ENCODE results near the gene LPIN3. TPM values are rescaled to one million over a fixed set of nuclear protein-coding genes. Genes with fewer than 3 reads are reported as not detected.

Gene LPIN3
- total RNA-seq, 1 donor from 2014 or later = 1.8 TPM

GRCh38 chr20:41369673-41370072 lies 29.1 kb downstream of the LPIN3 start:
- Mint-ChIP-seq H3K9me3 (no peaks in the 10 kb centered on the region), H3K36me3 (ENCODE audit: low read depth) (no peaks in the 10 kb centered on the region), H3K4me3 (peak overlapping the region; percentile 39), H3K27me3 (ENCODE audit: low read depth) (peaks cover 32% of the 10 kb centered on the region), H3K27ac (ENCODE audit: unreplicated experiment) (no peak overlapping the region), H3K4me1 (peaks cover 18% of the 10 kb centered on the region)
- TF ChIP-seq CTCF (conservative IDR thresholded peaks at IDR 0.05) = no peak
- no peak for DNase-seq (ENCODE audit: low read depth, low spot score)

DNA sequence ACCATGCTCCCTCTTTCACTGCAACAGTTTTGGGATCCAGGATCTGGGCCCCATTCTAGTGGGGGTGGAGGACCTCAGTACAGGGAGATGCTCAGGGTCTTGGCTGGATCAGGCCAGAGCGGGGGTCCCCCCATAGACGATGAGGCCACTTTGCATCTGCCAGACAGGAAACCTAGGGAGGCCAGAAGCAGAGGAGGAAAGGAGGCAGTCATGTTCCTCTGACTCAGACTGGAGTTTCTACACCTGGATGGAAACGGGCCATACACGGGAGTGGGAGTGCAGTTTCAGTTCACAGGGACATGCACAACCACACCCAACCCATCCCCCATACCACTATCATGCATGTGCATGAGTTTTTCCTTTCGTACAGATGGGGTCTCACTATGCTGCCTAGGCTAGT lies 29.6 kb downstream of the LPIN3 start:
- no peaks in the 10 kb centered on the region for H3K36me3 Mint-ChIP-seq (ENCODE audit: low read depth)
- H3K4me3 Mint-ChIP-seq = no peak overlapping the region

GRCh38 chr20:41371371-41371770 lies 30.8 kb downstream of the LPIN3 start:
- TF ChIP-seq CTCF (conservative IDR thresholded peaks at IDR 0.05) = no peak
- Mint-ChIP-seq H3K9me3 (no peaks in the 10 kb centered on the region), H3K4me1 (peaks cover 27% of the 10 kb centered on the region), H3K36me3 (ENCODE audit: low read depth) (no peaks in the 10 kb centered on the region), H3K27ac (ENCODE audit: unreplicated experiment) (peak overlapping the region; percentile 21), H3K4me3 (no peak overlapping the region), H3K27me3 (ENCODE audit: low read depth) (peaks cover 21% of the 10 kb centered on the region)
- DNase-seq (ENCODE audit: low read depth, low spot score) = no peak

More for the DNA sequence above, 29.6 kb downstream of the LPIN3 start:
- H3K9me3 Mint-ChIP-seq = no peaks in the 10 kb centered on the region
- no peak overlapping the region for H3K27ac Mint-ChIP-seq (ENCODE audit: unreplicated experiment)
- no peak for DNase-seq (ENCODE audit: low read depth, low spot score)
- peaks cover 18% of the 10 kb centered on the region for H3K4me1 Mint-ChIP-seq
- H3K27me3 Mint-ChIP-seq (ENCODE audit: low read depth) = peaks cover 27% of the 10 kb centered on the region
- no peak for TF ChIP-seq CTCF (conservative IDR thresholded peaks at IDR 0.05)

GRCh38 chr20:41373251-41373783 lies 32.7 kb downstream of the LPIN3 start:
- no peak overlapping the region for H3K4me3 Mint-ChIP-seq
- no peak for DNase-seq (ENCODE audit: low read depth, low spot score)
- H3K36me3 Mint-ChIP-seq (ENCODE audit: low read depth) = no peaks in the 10 kb centered on the region
- H3K27ac Mint-ChIP-seq (ENCODE audit: unreplicated experiment) = peak overlapping the region; percentile 59
- peaks cover 9% of the 10 kb centered on the region for H3K27me3 Mint-ChIP-seq (ENCODE audit: low read depth)
- no peak for TF ChIP-seq CTCF (conservative IDR thresholded peaks at IDR 0.05)
- H3K4me1 Mint-ChIP-seq = peaks cover 21% of the 10 kb centered on the region
- H3K9me3 Mint-ChIP-seq = no peaks in the 10 kb centered on the region

DNA sequence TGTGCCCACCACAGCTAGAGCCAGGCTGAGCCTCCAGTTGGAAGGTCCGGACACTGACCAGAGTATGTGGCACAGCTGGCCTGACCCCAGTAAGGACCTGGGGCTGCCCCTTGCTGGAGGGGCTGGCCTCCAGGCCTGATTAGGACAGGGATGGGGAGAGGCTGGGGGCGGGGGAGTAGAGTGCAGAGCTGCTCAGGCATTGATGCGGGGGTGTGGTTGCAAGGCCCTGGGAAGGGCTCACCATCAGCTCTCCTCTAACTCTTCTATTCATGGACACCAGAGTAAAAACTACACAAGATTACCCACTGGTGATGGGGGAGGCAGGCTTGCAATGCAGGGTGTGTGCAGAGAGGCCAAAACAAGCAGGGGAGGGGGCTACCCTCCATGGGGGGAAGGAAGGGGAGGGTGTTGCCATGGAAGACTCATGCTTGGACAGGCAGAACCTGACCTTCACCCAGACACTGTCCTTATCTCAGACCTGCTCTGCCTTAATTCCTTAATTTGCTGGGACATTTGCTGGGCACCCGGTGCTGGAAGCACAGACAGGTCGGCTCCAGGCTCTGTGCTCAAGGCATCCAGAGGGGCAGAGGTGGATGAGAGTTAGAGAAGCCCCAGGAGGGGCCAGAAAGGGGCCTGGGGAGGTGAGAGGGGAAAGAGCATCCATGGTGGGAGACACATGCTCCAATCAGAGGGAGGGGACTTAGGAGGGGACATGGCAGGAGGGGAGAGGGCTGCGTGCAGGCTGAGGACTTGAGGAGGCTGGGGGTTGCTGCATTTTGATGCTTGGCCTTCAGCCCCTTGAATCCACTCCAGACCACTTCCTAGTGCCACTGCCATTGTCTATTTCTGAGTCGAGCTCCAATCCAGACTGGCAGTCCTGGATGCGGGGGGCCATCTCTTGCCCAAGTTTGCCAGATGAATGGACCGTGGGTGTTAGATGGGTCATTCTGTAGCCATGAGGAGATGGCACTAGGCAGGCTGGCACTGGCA lies 33.6 kb downstream of the LPIN3 start:
- no peak overlapping the region for H3K27ac Mint-ChIP-seq (ENCODE audit: unreplicated experiment)
- peaks cover 5% of the 10 kb centered on the region for H3K27me3 Mint-ChIP-seq (ENCODE audit: low read depth)
- no peak for TF ChIP-seq CTCF (conservative IDR thresholded peaks at IDR 0.05)
- H3K4me3 Mint-ChIP-seq = no peak overlapping the region
- H3K36me3 Mint-ChIP-seq (ENCODE audit: low read depth) = no peaks in the 10 kb centered on the region
- peaks cover 21% of the 10 kb centered on the region for H3K4me1 Mint-ChIP-seq
- no peaks in the 10 kb centered on the region for H3K9me3 Mint-ChIP-seq
- no peak for DNase-seq (ENCODE audit: low read depth, low spot score)

Measured in neural crest cell (in vitro differentiated cells).